Stimulated activated CD8-positive, alpha-beta memory T cell treated with anti-CD3 and anti-CD28 coated beads, Interleukin-12 subunit alpha, Interleukin-12 subunit beta, amount 100 ng/mL, for 24 hours (primary cell): ENCODE measurements around the gene DYNLL1.
"Not testable (repeated sequence)": the region's sequence is repeated elsewhere in the genome, so short reads cannot be mapped to it uniquely, and the experiment has no call there.

Experiments used
- DNase-seq: peaks from one replicate; pipeline ENCODE4 v3.0.0-alpha.2; 2020; ENCODE audit errors: extremely low read depth

DYNLL1 gene

GRCh38 chr12:120474616-120474960 is 21.3 kb upstream of the DYNLL1 start:
- no peak for DNase-seq

GRCh38 chr12:120475643-120476042 is 20.3 kb upstream of the DYNLL1 start:
- DNase-seq, result no peak

GRCh38 chr12:120479458-120479857 is 16.5 kb upstream of the DYNLL1 start:
- DNase-seq, result no peak

GRCh38 chr12:120480211-120480610 is 15.7 kb upstream of the DYNLL1 start:
- DNase-seq, result no peak

- no peak for DNase-seq
Measured at GRCh38 chr12:120481022-120481767, 14.7 kb upstream of the DYNLL1 start.

GRCh38 chr12:120483621-120484020 is 12.3 kb upstream of the DYNLL1 start:
- DNase-seq, result no peak

- DNase-seq, result no peak
Measured at GRCh38 chr12:120485961-120486881, 9.7 kb upstream of the DYNLL1 start.

GRCh38 chr12:120487552-120487951 is 8.4 kb upstream of the DYNLL1 start:
- not testable (repeated sequence) for DNase-seq

GRCh38 chr12:120488057-120488640 is 7.8 kb upstream of the DYNLL1 start:
- DNase-seq, result no peak

- no peak for DNase-seq
Measured at GRCh38 chr12:120489018-120489417, 6.9 kb upstream of the DYNLL1 start.

GRCh38 chr12:120490325-120490724 is 5.6 kb upstream of the DYNLL1 start:
- no peak for DNase-seq

- no peak for DNase-seq
Measured at GRCh38 chr12:120490833-120491512, 4.9 kb upstream of the DYNLL1 start.

GRCh38 chr12:120495186-120495730 is 655 bp upstream of the DYNLL1 start:
- no peak for DNase-seq

- no peak for DNase-seq
Measured at GRCh38 chr12:120496413-120497340, 764 bp downstream of the DYNLL1 start.

- DNase-seq, result no peak
Measured at GRCh38 chr12:120497524-120498150, 1.7 kb downstream of the DYNLL1 start.

GRCh38 chr12:120498870-120499515 is 3.1 kb downstream of the DYNLL1 start:
- DNase-seq, result no peak

GRCh38 chr12:120500581-120500980 is 4.7 kb downstream of the DYNLL1 start:
- DNase-seq, result no peak

GRCh38 chr12:120504587-120504986 is 8.7 kb downstream of the DYNLL1 start:
- DNase-seq, result no peak

- DNase-seq, result no peak
Measured at GRCh38 chr12:120508537-120508936, 12.6 kb downstream of the DYNLL1 start.

- no peak for DNase-seq
Measured at GRCh38 chr12:120514002-120514401, 18.1 kb downstream of the DYNLL1 start.
